HG02885 (cell line): ENCODE measurements around the gene NACAD.

ENCODE experiments used
- ATAC-seq: cut with Tn5 transposase; IDR thresholded peaks from one replicate; pipeline ENCODE4 v1.9.1; 2021; ENCODE audit warnings: mild to moderate bottlenecking; ENCODE audit not compliant: unreplicated experiment, poor library complexity

Gene NACAD

GRCh38 chr7:45032421-45032820 is 56.3 kb downstream of the NACAD start:
- ATAC-seq: no peak

DNA sequence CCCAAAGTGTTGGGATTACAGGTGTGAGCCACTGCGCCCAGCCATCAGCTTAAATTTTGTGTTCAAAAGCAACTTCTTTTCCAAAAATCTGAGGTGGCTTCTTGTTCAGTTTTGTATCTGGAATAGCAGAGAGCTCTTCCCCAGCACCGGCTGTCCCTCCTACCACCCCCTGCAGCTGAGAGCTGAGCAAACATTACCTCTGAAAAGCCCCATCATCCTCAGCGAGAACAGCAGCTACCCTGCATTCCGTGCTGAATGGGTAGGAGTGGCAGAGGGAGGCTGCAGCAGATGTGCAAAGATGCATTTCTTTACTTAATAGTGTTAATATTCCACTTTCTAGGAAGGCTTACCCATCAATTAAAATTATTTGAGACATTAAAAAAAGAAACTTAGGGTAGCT is 56.9 kb downstream of the NACAD start:
- no peak for ATAC-seq
